22Rv1 (cell line): Measurements from ENCODE around the gene ABHD12.

Experiments used
- H3K27ac ChIP-seq: fragments of 450-650 bp; 2 replicates; pipeline ENCODE4 v1.5.1; 2017
- ZFX ChIP-seq: fragments of 450-650 bp; IDR thresholded peaks from 2 replicates; pipeline ENCODE4 v1.6.1; 2017; ENCODE audit warnings: antibody characterized with exemption, borderline replicate concordance
- TF ChIP-seq, protein P1 (sequence below): fragments of 450-650 bp; IDR thresholded peaks from 2 replicates; pipeline ENCODE4 v1.5.1; 2017; ENCODE audit warnings: mild to moderate bottlenecking

ABHD12 gene

DNA sequence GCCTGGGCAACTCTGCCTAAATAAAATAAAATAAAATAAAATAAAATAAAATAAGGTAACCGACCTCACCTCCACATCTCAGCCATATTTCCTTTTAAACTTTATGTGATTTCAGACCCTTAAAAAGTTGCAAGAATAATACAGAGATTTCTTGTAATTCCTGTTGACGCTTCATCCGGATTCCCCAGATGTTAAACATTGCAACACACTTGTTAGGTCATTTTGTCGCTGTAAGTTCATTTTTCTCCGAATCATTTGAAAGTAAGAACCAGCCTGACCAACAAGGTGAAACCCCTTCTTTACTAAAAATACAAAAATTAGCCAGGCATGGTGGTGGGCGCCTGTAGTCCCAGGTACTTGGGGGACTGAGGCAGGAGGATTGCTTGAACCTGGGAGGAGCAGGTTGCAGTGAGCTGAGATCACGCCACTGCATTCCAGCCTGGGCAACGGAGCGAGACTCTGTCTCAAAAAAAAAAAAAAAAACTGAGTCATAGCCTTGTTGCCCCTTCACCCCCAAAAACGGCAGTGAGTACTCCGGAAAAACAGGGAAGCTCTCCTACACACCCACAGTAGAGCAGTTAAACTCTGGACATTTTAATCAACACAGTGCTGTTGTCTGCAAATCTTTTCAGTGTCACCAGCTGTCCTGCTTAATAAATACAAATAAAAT lies 136.9 kb downstream of the ABHD12 start:
- no peak overlapping the region for H3K27ac ChIP-seq
- TF ChIP-seq ZFX, result no peak
- TF ChIP-seq, protein P1, sequence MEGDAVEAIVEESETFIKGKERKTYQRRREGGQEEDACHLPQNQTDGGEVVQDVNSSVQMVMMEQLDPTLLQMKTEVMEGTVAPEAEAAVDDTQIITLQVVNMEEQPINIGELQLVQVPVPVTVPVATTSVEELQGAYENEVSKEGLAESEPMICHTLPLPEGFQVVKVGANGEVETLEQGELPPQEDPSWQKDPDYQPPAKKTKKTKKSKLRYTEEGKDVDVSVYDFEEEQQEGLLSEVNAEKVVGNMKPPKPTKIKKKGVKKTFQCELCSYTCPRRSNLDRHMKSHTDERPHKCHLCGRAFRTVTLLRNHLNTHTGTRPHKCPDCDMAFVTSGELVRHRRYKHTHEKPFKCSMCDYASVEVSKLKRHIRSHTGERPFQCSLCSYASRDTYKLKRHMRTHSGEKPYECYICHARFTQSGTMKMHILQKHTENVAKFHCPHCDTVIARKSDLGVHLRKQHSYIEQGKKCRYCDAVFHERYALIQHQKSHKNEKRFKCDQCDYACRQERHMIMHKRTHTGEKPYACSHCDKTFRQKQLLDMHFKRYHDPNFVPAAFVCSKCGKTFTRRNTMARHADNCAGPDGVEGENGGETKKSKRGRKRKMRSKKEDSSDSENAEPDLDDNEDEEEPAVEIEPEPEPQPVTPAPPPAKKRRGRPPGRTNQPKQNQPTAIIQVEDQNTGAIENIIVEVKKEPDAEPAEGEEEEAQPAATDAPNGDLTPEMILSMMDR, result no peak

DNA sequence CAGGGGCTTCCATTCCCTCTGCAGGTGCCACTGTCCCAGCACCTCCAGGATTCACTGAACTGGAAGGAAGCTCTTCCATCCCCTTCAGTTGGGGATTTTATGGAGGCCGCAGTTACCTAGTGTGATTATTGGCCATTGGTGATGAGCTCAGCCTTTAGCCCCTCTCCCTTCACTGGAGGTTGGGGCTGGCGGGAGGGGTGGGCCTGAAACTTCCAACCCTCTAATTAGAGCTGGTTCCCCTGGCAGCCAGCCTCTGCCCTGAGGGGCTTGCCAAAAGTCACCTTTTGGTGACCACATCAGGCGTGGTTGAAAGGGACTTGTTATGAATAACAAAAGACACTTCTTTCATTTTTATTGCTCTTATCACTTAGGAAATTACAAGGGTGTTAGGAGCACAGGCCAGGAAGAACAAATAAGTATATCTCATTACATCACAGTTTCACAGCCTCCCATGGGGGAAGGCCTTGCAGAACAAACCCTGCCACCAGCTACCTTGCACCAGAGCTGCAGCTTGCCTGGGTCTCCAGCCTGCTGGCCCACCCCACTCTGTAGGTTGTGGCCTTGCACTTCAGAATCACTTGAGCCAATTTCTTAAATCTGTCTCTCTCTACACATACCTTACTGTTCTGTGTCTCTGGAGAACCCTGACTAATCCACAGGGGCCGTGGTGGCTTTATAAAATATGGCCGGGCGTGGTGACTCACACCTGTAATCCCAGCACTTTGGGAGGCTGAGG lies 137.8 kb downstream of the ABHD12 start:
- no peak for TF ChIP-seq ZFX
- TF ChIP-seq, protein P1, result no peak
- H3K27ac ChIP-seq, result no peak overlapping the region

DNA sequence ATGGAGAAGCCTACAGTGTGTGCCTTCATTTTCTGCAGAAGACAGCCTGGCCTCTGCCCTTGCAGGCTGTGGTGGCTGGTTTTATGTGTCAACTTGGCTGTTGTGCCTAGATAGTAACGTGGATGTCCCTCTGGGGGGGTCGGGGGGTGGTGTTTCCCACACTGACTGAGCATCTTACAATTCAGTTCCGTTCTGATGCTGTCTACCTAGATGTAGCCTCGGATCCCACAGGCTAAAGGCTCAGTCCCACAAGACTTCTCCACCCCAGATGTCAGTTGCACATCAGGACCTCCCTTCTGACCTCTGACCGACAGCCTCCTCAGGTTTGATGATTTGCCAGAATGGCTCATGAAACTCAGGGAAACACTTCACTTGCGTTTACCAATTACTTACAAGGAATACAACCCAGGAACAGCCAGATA lies 138.4 kb downstream of the ABHD12 start:
- H3K27ac ChIP-seq, result no peak overlapping the region
- TF ChIP-seq, protein P1, result no peak
- no peak for TF ChIP-seq ZFX

DNA sequence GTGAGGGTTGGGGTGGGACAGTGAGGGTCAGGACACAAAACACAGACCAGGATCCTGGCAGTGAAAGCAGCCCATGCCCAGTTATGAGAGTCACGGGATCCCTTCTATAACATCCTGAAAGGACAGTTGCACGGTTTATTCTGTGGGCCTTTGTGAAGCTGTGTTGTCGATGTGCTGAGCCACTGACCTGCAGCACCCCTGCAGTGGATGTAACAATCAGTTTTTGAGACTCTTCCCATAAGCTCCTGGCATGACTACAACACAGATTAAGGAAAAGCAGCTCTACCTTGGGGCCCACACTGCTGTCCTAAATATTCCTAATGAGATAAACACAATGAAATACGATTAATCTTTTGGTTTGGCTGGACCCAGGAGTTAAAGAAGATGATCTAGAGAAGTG lies 139.1 kb downstream of the ABHD12 start:
- no peak for TF ChIP-seq ZFX
- TF ChIP-seq, protein P1, result no peak
- no peak overlapping the region for H3K27ac ChIP-seq

DNA sequence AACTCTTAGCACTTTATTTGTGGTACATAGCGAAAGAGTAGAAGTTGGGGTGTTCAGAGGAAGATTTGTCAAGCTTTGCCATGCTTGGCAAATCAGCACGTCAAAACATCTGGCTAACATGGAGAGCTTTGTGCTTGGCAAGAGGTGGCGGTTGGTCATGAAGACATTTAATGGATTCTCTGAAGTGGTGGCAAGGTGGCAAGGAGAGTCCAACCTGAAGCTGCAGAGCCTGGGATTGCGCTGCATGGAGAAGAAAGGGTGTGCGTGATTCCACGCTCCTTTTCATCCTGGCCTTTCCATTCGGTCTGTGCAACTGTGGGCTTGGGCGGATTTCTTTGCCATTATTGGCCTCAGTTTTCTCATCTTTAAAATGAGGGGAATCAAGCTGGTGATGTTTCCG lies 139.6 kb downstream of the ABHD12 start:
- TF ChIP-seq, protein P1, result no peak
- no peak for TF ChIP-seq ZFX
- H3K27ac ChIP-seq, result no peak overlapping the region

DNA sequence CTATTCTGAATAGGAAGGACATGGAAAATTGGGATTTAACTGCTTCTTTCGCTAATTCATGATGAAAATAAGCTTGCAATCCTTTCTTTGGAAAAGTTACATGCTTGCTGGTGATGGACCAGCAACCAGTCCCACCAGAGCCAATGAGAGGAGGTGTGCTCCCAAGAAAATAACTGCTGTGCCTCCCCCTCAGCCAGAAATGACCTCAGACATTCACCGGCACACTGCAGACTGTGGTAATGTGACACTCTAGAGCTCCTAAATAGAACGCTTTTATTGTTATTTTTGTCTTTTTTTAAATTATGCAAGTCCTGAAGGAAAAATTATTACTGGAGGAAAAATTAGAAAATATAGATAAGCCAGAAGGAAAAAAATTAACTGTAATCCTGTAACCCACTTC lies 140.1 kb downstream of the ABHD12 start:
- no peak overlapping the region for H3K27ac ChIP-seq
- TF ChIP-seq, protein P1, result no peak
- TF ChIP-seq ZFX, result no peak
